Loucy (cell line): Measurements from ENCODE around the gene RPTOR.

Experiments
- CTCF ChIP-seq: fragments of 200-600 bp; sonication (generic); conservative IDR thresholded peaks from 2 replicates; pipeline ENCODE4 v1.5.1; 2014; ENCODE audit warnings: mild to moderate bottlenecking, antibody characterized with exemption, low read length
- EZH2phosphoT487 ChIP-seq: fragments of 200-600 bp; IDR thresholded peaks from 2 replicates; pipeline ENCODE4 v1.6.1; 2018; ENCODE audit warnings: antibody characterized with exemption, mild to moderate bottlenecking, moderate library complexity, borderline replicate concordance

GRCh38 chr17:80918731-80919130, 374.1 kb downstream of the RPTOR start:
- no peak for TF ChIP-seq CTCF
- TF ChIP-seq EZH2phosphoT487: no peak
